GM12874 (cell line): ENCODE data around the gene NACC2.

Experiments used
- CTCF ChIP-seq: IDR thresholded peaks from 2 replicates; pipeline ENCODE4 v1.5.1; 2011; ENCODE audit warnings: low read depth, mild to moderate bottlenecking, control low read depth, low read length, moderate library complexity; ENCODE audit not compliant: insufficient read depth

Gene NACC2

DNA sequence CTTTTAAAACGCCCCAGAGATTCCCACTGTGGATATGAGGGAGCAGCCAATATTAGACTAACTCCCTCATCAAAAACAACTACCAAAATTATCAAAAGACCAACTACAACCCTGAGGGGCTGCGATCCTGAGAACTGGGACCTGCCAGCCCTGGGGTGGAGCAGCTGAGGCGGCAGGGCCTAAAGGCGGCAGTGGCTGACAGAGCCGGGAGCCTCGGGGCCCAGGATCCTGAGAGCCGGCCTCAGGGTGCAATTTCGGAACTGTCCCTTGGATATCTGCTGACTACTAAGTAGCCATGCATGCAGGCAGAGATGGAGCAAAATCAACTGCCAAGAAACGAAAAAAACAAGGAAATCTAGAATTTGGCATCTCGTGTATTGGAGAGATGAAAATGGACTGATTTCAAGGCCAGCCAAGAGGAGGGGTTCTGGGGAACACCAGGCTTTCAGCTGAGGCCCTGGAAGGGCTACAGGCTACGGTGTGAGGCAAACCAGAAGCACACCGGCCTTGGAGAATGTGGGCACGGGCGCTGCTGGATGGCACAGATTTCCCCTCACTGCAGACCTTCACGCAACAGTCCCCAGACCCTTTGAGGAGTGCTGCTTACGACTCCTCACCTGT is 70.3 kb downstream of the NACC2 start:
- no peak for TF ChIP-seq CTCF

DNA sequence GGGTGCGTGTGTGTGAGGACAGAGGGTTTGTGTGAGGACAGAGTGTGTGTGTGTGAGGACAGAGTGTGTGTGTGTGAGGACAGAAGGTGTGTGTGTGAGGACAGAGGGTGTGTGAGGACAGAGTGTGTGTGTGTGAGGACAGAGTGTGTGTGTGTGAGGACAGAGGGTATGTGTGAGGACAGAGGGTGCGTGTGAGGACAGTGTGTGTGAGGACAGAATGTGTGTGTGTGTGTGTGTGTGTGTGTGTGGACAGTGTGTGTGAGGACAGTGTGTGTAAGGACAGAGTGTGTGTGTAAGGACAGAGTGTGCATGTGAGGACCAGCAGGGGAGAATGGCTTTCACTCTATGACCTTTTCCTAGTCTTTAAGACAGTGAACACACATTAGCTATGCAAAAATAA is 70.8 kb downstream of the NACC2 start:
- no peak for TF ChIP-seq CTCF

DNA sequence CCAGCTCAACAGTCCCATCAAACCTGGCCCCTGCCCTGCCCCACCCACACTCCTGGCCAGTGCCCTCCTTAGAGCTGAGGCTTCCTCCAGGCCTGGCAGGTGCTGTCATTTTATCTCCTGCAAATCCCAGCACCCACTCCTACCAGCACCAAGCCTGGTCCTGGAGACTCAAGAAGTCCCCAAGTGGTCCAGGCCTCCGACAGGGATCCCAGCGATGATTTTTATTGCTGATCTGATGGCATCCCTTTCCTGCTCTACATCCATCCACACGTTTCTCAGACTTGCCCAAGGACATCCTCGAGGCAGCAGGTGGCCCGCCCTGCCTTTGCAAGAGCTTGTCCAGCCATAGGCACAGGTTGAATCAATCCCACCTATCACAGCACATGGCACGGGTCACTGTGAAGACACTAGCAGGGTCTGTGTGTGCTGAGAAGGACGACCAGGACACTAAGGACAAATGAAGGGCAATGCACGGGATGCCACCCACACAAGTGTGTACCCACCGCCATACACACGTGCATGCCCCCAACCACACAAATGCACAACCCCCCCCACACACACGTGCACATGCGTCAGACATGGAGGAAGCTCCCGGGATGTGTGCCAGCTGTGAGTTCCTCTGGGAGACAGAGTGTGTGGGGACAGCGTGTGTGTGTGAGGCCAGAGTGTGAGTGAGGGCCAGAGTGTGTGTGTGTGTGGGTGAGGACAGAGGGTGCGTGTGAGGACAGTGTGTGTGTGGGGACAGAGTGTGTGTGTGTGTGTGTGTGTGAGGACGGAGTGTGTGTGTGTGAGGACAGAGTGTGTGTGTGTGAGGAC is 71.5 kb downstream of the NACC2 start:
- no peak for TF ChIP-seq CTCF

DNA sequence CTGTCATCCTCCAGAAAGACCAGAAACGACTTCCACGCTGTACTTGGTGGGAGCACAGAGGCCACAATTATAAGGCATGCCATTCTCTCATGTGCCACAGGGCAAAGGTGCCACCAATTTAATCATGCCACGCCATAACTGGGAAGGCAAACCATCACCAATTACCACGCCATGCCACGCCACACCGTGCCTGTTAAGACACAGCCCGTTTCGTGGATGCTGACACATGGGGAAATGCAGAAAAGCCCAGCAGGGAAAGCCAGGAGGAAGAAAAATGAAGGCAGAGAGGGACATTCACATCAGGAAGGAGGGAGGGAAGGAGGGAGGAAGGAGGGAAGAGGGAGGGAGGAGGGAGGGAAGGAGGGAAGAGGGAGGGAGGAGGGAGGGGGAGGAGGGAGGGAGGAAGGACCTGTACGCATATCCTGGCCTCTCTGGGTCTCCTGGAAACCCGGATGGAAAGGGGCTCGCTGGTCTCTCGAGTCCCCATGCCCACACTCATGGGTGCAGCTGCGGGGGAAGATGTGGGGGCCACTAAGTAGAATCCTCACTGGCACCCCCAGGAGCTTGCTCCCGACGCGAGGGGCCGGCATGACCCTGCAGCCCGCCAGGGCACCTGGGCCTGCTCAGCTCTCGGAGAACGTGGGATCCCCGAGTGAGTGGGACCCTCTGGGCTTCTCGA is 72.2 kb downstream of the NACC2 start:
- TF ChIP-seq CTCF, result no peak

- no peak; the same call in 1 of the 2 replicates for TF ChIP-seq CTCF
Measured at GRCh38 chr9:136021872-136022681, 73.0 kb downstream of the NACC2 start.

- TF ChIP-seq CTCF, result no peak
Measured at GRCh38 chr9:136021171-136021871, 73.8 kb downstream of the NACC2 start.
